ENCODE measurements around the gene CEP19.
"Not testable (repeated sequence)": the region's sequence is repeated elsewhere in the genome, so short reads cannot be mapped to it uniquely, and the experiment has no call there.

The CEP19 gene, protein sequence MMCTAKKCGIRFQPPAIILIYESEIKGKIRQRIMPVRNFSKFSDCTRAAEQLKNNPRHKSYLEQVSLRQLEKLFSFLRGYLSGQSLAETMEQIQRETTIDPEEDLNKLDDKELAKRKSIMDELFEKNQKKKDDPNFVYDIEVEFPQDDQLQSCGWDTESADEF

DNA sequence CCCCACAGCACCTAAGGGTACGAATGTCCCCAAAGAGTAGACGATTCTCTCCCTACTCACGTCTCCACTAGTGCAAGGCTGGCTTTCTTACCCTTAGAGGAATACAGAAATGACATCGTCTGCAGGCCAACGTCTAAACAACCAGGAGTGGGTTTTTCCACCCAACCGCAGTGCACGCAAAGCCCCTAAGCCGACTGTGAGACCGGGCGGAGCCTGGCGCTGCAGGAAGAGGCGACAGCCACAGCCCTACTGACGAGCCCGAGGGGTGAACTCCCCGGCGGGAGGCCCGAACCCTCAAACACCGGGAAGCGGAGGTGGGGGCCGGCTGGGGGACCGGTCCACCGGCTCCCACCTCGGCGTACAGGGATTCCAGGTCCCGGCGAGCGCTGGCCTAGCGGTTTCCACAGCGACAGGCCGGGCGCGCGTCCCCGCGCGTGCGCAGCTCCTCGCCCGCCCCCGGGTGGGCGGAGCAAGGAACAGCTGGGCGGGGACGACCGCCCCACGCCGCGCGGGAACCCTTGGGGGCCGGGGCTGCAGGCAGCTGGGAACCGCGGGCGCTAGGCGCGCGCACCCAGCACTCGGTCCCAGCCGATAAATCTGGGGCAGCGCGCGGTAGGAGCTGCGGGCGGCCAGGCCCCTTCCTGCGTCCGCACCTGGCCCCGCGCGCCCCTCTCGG is at the start of gene CEP19, which contains the start of gene PIGX:
CEP19 (minus strand) TSS at position 413 of the 676 bp plus-strand sequence. CDS start 3,593 bp downstream, outside the sequence.
PIGX (plus strand) TSS at position 540 of the 676 bp plus-strand sequence.
- TF ChIP-seq, protein P1, sequence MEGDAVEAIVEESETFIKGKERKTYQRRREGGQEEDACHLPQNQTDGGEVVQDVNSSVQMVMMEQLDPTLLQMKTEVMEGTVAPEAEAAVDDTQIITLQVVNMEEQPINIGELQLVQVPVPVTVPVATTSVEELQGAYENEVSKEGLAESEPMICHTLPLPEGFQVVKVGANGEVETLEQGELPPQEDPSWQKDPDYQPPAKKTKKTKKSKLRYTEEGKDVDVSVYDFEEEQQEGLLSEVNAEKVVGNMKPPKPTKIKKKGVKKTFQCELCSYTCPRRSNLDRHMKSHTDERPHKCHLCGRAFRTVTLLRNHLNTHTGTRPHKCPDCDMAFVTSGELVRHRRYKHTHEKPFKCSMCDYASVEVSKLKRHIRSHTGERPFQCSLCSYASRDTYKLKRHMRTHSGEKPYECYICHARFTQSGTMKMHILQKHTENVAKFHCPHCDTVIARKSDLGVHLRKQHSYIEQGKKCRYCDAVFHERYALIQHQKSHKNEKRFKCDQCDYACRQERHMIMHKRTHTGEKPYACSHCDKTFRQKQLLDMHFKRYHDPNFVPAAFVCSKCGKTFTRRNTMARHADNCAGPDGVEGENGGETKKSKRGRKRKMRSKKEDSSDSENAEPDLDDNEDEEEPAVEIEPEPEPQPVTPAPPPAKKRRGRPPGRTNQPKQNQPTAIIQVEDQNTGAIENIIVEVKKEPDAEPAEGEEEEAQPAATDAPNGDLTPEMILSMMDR (IDR thresholded peaks at IDR 0.05; ENCODE audit: low read depth, low read length), result no peak
- peak within 1 kb of the TSS; percentile 81 for H3K4me3 ChIP-seq (ENCODE audit: low read depth, low read length)

DNA sequence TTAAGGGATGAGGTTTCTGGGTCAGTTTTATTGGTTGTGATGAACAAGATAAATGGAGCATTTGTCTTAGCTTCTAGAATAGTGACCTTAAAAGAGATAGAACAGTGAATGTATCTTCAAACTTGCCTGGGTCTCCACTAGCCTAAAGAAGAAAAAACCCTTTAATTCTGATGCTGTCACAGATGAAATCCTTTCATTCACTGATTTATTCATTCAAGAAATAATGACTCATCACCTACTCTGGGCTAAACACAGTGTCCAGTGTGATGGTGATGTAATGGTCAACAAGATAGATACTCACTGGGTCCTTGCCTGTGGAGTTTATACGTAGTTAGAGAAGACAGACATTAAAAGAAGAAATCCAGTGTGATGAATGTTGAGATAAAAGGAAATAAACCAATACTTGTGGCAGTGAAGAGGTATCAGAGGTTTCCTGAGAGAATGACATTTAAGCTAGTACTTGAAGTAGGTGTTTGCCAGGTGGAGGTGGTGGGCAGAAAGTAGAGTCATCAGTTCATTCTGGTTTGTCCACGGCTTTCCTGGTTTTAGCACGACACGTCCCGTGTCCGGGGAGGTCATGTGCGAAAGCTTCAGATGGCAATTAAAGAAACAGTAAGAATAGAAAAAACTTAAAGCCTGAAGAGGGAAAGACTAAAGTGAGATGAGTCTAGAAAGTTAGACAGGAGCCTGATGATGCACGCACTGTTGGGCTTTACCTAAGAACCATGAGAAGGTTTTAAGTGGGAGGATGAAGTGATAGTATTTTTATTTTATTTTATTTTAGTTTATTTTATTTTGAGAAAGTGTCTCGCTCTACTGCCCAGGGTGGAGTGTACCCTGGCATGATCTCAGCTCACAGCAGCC is 46.1 kb upstream of the CEP19 start:
- H3K4me3 ChIP-seq (ENCODE audit: low read depth, low read length), result no peak overlapping the region
- TF ChIP-seq, protein P1 (IDR thresholded peaks at IDR 0.05; ENCODE audit: low read depth, low read length), result no peak

DNA sequence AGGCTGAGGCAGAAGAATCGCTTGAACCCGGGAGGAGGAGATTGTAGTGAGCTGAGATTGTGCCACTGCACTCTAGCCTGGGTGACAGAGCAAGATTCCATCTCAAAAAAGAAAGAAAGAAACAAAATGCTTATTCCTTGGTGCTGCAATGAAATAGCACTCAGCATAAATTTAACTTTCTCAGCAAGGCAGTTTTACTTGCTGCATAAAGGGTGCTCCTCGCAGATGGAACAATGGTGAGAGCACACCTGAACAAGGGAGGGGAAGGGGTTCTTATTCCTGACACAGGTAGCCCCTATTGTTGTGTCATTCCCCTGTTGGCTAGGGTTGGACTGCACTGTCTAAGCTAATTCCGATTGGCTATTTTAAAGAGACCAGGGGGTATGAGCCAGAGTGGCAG is 44.7 kb upstream of the CEP19 start:
- TF ChIP-seq, protein P1 (IDR thresholded peaks at IDR 0.05; ENCODE audit: low read depth, low read length), result no peak
- H3K4me3 ChIP-seq (ENCODE audit: low read depth, low read length), result no peak overlapping the region

DNA sequence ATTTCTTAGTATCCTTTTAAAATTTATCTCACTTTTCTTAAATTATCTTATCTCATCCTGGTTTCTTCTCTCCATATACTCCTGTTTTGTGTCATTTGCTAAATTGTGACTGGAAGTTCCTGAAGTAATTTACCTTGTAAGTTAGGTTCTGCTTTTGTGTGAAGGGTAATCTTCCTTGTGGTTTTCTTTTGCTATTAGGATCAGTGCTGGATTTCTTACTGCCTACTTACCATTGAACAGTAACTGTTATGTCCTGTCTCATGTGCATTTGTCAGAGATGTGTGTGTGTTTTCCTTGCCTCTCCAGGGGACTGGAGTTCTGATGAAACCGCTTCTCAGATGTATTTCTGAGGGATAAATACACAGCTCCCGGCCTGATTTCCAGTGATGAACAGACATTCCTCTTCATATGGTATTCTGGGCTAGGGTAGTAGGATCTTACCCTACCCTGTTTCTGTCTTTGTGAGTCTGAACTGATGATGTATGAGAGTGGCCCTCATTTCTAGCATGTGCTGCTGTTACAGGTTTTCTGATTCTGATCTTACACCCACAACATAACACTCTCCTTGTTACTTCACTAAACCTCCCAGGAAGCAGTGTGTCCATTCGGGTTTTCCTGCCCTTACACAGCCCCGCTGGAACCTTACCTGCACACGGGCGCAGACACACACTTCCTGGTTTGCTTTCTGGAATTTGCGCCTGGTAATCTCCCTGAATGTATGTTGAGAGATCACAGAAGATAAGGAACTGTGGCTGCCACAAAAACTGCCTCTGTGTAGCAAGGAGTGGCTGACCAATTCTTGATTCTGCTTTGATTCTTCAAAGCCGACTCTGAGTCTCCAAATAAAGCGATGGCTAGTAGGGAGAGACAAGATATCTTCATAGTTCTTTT is 42.3 kb upstream of the CEP19 start:
- H3K4me3 ChIP-seq (ENCODE audit: low read depth, low read length), result no peak overlapping the region

DNA sequence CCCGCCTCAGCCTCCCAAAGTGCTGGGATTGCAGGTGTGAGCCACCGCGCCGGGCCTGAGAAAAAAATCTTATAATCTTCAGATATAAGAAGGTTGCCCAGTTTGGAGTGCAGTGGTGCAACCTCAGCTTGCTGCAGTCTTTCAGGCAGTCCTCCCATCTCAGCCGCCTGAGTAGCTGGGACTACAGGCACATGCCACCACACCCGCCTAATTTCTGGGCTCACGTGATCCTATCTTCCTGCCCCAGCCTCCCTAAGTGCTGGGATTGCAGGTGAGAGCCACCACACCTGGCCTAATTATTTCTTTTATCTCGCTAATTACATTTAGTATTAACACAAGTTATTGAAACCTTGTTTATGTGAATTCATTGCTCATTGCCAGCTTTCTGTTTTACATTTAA is 41.2 kb upstream of the CEP19 start:
- no peak overlapping the region for H3K4me3 ChIP-seq (ENCODE audit: low read depth, low read length)
- TF ChIP-seq, protein P1 (IDR thresholded peaks at IDR 0.05; ENCODE audit: low read depth, low read length), result no peak

More for the DNA sequence above, 42.3 kb upstream of the CEP19 start:
- TF ChIP-seq, protein P1 (IDR thresholded peaks at IDR 0.05; ENCODE audit: low read depth, low read length), result no peak

DNA sequence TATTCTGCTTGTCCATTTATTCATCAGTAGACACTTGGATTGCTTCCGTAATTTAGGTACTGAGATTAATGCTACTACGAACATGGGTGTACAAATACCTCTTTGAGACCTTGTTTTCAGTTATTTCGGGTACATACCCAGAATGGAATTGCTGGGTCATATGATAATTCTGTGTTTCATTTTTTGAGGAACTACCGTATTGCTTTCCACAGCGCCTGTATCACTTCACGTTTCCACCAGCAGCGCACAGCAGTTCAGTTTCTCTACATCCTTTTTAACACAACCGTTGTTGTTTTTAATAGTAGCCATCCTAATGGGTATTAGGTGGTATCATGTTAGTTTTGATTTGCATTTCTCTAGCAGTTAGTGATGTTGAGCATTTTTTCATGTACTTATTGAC is 37.1 kb upstream of the CEP19 start:
- no peak overlapping the region for H3K4me3 ChIP-seq (ENCODE audit: low read depth, low read length)
- TF ChIP-seq, protein P1 (IDR thresholded peaks at IDR 0.05; ENCODE audit: low read depth, low read length), result no peak

DNA sequence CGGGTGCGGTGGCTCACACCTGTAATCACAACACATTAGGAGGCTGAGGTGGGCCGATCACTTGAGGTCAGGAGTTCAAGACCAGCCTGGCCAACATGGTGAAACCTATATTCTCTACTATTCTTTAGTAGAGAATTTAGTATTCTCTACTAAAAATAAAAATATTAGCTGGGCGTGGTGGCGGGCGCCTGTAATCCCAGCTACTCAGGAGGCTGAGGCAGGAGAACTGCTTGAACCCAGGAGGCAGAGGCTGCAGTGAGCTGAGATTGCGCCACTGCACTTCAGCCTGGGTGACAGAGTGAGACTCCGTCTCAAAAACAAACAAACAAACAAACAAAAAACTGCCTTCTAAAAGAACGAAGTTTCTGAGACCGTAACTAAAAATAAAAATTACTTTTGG is 31.5 kb upstream of the CEP19 start:
- H3K4me3 ChIP-seq (ENCODE audit: low read depth, low read length), result not testable (repeated sequence)
